ENCODE results near the gene NR1H2. TPM values are rescaled to one million over a fixed set of nuclear protein-coding genes. Genes with fewer than 3 reads are reported as not detected.
A peak's percentile ranks its signal among the peaks of the same experiment; 100 is the strongest.
"Not testable (repeated sequence)": the region's sequence is repeated elsewhere in the genome, so short reads cannot be mapped to it uniquely, and the experiment has no call there.

Gene NR1H2
- total RNA-seq, 2 experiments from 2014 or later = 56.4 to 64.1 TPM

GRCh38 chr19:50352242-50352641 is 24.0 kb upstream of the NR1H2 start:
- H3K27me3 Mint-ChIP-seq (ENCODE audit: low read depth) = peaks cover 5% of the 10 kb centered on the region
- no peak for ATAC-seq
- H3K4me1 Mint-ChIP-seq (ENCODE audit: low read depth) = peaks cover 10% of the 10 kb centered on the region
- no peaks in the 10 kb centered on the region for H3K9me3 Mint-ChIP-seq (ENCODE audit: insufficient read depth)
- no peak overlapping the region for H3K27ac Mint-ChIP-seq
- ChIA-PET POLR2A (no interaction called here), CTCF (interaction anchor here (0.6 kb wide), 1 partner anchor 17 kb away, joined by 3 read pairs; no protein-coding TSS in a partner anchor)
- no peak for DNase-seq
- no peaks in the 10 kb centered on the region for H3K36me3 Mint-ChIP-seq (ENCODE audit: low read depth)
- no peak overlapping the region for H3K4me3 Mint-ChIP-seq

- POLR2A ChIA-PET; H3K27me3 Mint-ChIP-seq (ENCODE audit: low read depth); H3K36me3 Mint-ChIP-seq (ENCODE audit: low read depth); H3K4me3 Mint-ChIP-seq; ATAC-seq; H3K27ac Mint-ChIP-seq; DNase-seq; H3K9me3 Mint-ChIP-seq (ENCODE audit: insufficient read depth): not testable (repeated sequence)
- peaks cover 13% of the 10 kb centered on the region for H3K4me1 Mint-ChIP-seq (ENCODE audit: low read depth)
- CTCF ChIA-PET = interaction anchor here (0.7 kb wide), 1 partner anchor 20 kb away, joined by 3 read pairs; no protein-coding TSS in a partner anchor
Measured at GRCh38 chr19:50353487-50353880, 22.8 kb upstream of the NR1H2 start.

- peaks cover 42% of the 10 kb centered on the region for H3K4me1 Mint-ChIP-seq (ENCODE audit: low read depth)
- POLR2A ChIA-PET = interaction anchor here (1.0 to 1.7 kb wide), 3 partner anchors 25 to 122 kb away, joined by 4 to 7 read pairs (median 5); partner anchors contain the start of gene POLD1
- ATAC-seq (no peak), DNase-seq (no peak)
- no peak overlapping the region for H3K4me3 Mint-ChIP-seq
- peaks cover 12% of the 10 kb centered on the region for H3K36me3 Mint-ChIP-seq (ENCODE audit: low read depth)
- H3K27ac Mint-ChIP-seq = peak overlapping the region; percentile 95
- H3K9me3 Mint-ChIP-seq (ENCODE audit: insufficient read depth) = no peaks in the 10 kb centered on the region
- H3K27me3 Mint-ChIP-seq (ENCODE audit: low read depth) = peaks cover 5% of the 10 kb centered on the region
- CTCF ChIA-PET = interaction anchor here (0.7 to 2.3 kb wide), 25 partner anchors 9 to 199 kb away, joined by 3 to 27 read pairs (median 6); partner anchors contain the start of genes KCNC3, NR1H2 and POLD1
Measured at GRCh38 chr19:50356691-50357177, 19.5 kb upstream of the NR1H2 start.

GRCh38 chr19:50357178-50358100 is 18.8 kb upstream of the NR1H2 start:
- peak overlapping the region; percentile 95 for H3K27ac Mint-ChIP-seq
- peak; percentile 89 for DNase-seq
- H3K4me3 Mint-ChIP-seq = peak overlapping the region; percentile 86
- peaks cover 47% of the 10 kb centered on the region for H3K4me1 Mint-ChIP-seq (ENCODE audit: low read depth)
- peaks cover 12% of the 10 kb centered on the region for H3K36me3 Mint-ChIP-seq (ENCODE audit: low read depth)
- ATAC-seq = peak; percentile 86
- CTCF ChIA-PET = interaction anchor here (0.6 to 2.3 kb wide), 34 partner anchors 8 to 746 kb away, joined by 3 to 27 read pairs (median 4); partner anchors contain the start of genes KCNC3, NR1H2 and POLD1
- peaks cover 4% of the 10 kb centered on the region for H3K27me3 Mint-ChIP-seq (ENCODE audit: low read depth)
- no peaks in the 10 kb centered on the region for H3K9me3 Mint-ChIP-seq (ENCODE audit: insufficient read depth)
- POLR2A ChIA-PET = interaction anchor here (0.6 to 1.7 kb wide), 5 partner anchors 19 to 1707 kb away, joined by 3 to 7 read pairs (median 4); partner anchors contain the start of genes NR1H2 and POLD1

GRCh38 chr19:50358483-50359327 is 17.6 kb upstream of the NR1H2 start:
- Mint-ChIP-seq H3K9me3 (ENCODE audit: insufficient read depth) (no peaks in the 10 kb centered on the region), H3K4me3 (peak overlapping the region; percentile 86), H3K27me3 (ENCODE audit: low read depth) (peaks cover 2% of the 10 kb centered on the region), H3K4me1 (ENCODE audit: low read depth) (peaks cover 58% of the 10 kb centered on the region), H3K27ac (peak overlapping the region; percentile 95), H3K36me3 (ENCODE audit: low read depth) (peaks cover 12% of the 10 kb centered on the region)
- CTCF ChIA-PET = interaction anchor here (1.0 to 2.3 kb wide), 10 partner anchors 8 to 197 kb away, joined by 3 to 27 read pairs (median 10); partner anchors contain the start of genes NR1H2 and POLD1
- DNase-seq (peak; percentile 77), ATAC-seq (peak; percentile 40)
- POLR2A ChIA-PET = interaction anchor here (1.6 to 1.7 kb wide), 2 partner anchors 11 to 27 kb away, joined by 4 read pairs; no protein-coding TSS in a partner anchor

GRCh38 chr19:50359328-50359818 is 16.9 kb upstream of the NR1H2 start:
- DNase-seq = no peak
- H3K36me3 Mint-ChIP-seq (ENCODE audit: low read depth) = peaks cover 12% of the 10 kb centered on the region
- H3K27me3 Mint-ChIP-seq (ENCODE audit: low read depth) = peaks cover 2% of the 10 kb centered on the region
- CTCF ChIA-PET = interaction anchor here (0.8 kb wide), 1 partner anchor 9 kb away, joined by 3 read pairs; no protein-coding TSS in a partner anchor
- no peaks in the 10 kb centered on the region for H3K9me3 Mint-ChIP-seq (ENCODE audit: insufficient read depth)
- POLR2A ChIA-PET = interaction anchor here (1.6 kb wide), 1 partner anchor 12 kb away, joined by 4 read pairs; no protein-coding TSS in a partner anchor
- peak overlapping the region; percentile 95 for H3K27ac Mint-ChIP-seq
- peaks cover 64% of the 10 kb centered on the region for H3K4me1 Mint-ChIP-seq (ENCODE audit: low read depth)
- H3K4me3 Mint-ChIP-seq = peak overlapping the region; percentile 5
- no peak for ATAC-seq

GRCh38 chr19:50361290-50362029 is 14.8 kb upstream of the NR1H2 start:
- no peaks in the 10 kb centered on the region for H3K9me3 Mint-ChIP-seq (ENCODE audit: insufficient read depth)
- no peak overlapping the region for H3K4me3 Mint-ChIP-seq
- ATAC-seq (no peak), DNase-seq (no peak)
- H3K4me1 Mint-ChIP-seq (ENCODE audit: low read depth) = peaks cover 80% of the 10 kb centered on the region
- ChIA-PET CTCF (interaction anchor here (0.9 to 1.9 kb wide), 4 partner anchors 14 to 195 kb away, joined by 3 to 7 read pairs (median 6); partner anchors contain the start of gene NR1H2), POLR2A (interaction anchor here (0.5 kb wide), 1 partner anchor 147 kb away, joined by 3 read pairs; no protein-coding TSS in a partner anchor)
- H3K36me3 Mint-ChIP-seq (ENCODE audit: low read depth) = peaks cover 12% of the 10 kb centered on the region
- no peak overlapping the region for H3K27ac Mint-ChIP-seq
- H3K27me3 Mint-ChIP-seq (ENCODE audit: low read depth) = no peaks in the 10 kb centered on the region

GRCh38 chr19:50362030-50362412 is 14.2 kb upstream of the NR1H2 start:
- no peak overlapping the region for H3K27ac Mint-ChIP-seq
- POLR2A ChIA-PET = no interaction called here
- DNase-seq = no peak
- H3K4me3 Mint-ChIP-seq = no peak overlapping the region
- peaks cover 12% of the 10 kb centered on the region for H3K36me3 Mint-ChIP-seq (ENCODE audit: low read depth)
- no peaks in the 10 kb centered on the region for H3K27me3 Mint-ChIP-seq (ENCODE audit: low read depth)
- CTCF ChIA-PET = interaction anchor here (1.2 to 1.9 kb wide), 2 partner anchors 14 to 99 kb away, joined by 5 to 7 read pairs; partner anchors contain the start of gene NR1H2
- no peaks in the 10 kb centered on the region for H3K9me3 Mint-ChIP-seq (ENCODE audit: insufficient read depth)
- peaks cover 78% of the 10 kb centered on the region for H3K4me1 Mint-ChIP-seq (ENCODE audit: low read depth)
- no peak for ATAC-seq

- DNase-seq (no peak), ATAC-seq (no peak)
- ChIA-PET CTCF (interaction anchor here (0.6 to 1.9 kb wide), 2 partner anchors 98 to 457 kb away, joined by 3 to 7 read pairs; no protein-coding TSS in a partner anchor), POLR2A (no interaction called here)
- Mint-ChIP-seq H3K4me3 (no peak overlapping the region), H3K27me3 (ENCODE audit: low read depth) (no peaks in the 10 kb centered on the region), H3K27ac (peak overlapping the region; percentile 72), H3K9me3 (ENCODE audit: insufficient read depth) (no peaks in the 10 kb centered on the region), H3K4me1 (ENCODE audit: low read depth) (peaks cover 75% of the 10 kb centered on the region), H3K36me3 (ENCODE audit: low read depth) (peaks cover 12% of the 10 kb centered on the region)
Measured at GRCh38 chr19:50362656-50363424, 13.4 kb upstream of the NR1H2 start.
